Measurements from ENCODE around the gene PIP4K2A.
"Not testable (repeated sequence)": the region's sequence is repeated elsewhere in the genome, so short reads cannot be mapped to it uniquely, and the experiment has no call there.

PIP4K2A gene

DNA sequence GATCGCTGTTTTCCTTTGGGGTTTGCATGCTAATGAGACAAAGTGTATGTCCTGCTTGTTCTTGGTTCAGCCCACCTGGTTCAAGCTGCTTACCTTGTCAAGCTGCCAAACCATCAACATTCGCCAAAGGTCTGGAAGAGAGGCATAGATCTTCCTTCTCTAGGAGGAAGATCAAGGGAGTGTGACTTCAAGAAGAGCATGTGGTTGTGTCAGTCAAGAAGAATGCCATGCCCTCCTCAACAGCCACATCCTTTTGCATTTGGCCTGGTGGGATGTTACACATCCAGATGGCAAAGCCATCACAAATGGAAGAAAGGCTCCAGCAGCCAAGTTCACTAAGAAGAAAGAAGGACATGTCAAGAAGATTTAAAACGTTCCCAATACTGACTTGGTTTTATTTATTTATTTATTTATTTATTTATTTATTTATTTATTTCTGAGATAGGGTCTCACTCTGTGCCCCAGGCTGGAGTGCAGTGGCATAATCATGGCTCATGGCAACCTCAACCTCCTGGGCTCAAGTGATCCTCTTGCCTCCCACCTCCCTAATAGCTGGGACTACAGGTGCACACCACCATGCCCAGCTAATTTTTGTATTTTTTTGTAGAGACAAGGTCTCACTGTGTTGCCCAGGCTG, 5.1 kb upstream of the PIP4K2A start:
- no peak for DNase-seq (ENCODE audit: low read depth)

- not testable (repeated sequence) for DNase-seq (ENCODE audit: low read depth)
These were observed 4.3 kb upstream of the PIP4K2A start for GRCh38 chr10:22718659-22719058.

- no peak for DNase-seq (ENCODE audit: low read depth)
These were observed 3.4 kb upstream of the PIP4K2A start for GRCh38 chr10:22717728-22718127.

GRCh38 chr10:22716943-22717342, 2.6 kb upstream of the PIP4K2A start:
- DNase-seq (ENCODE audit: low read depth) = no peak

DNA sequence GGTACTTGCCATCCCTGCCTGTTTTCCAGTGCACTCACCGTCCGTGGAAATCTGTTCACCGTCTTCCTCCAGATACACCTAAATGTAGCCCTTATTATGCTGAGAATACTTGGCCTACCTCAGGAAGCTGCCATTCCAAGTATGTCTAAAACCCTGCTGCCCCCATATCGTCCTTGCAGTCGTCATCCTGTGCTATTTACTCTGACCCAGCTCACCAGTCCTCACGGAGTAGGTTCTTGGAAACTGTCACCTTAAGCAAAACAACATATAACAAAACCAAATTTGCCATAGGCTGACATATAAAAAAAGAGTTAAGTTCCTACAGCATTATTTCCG, 880 bp upstream of the PIP4K2A start:
- DNase-seq (ENCODE audit: low read depth) = no peak

- DNase-seq (ENCODE audit: low read depth) = no peak
These were observed 412 bp downstream of the PIP4K2A start for GRCh38 chr10:22713853-22714478.

- no peak for DNase-seq (ENCODE audit: low read depth)
These were observed 1.2 kb downstream of the PIP4K2A start for GRCh38 chr10:22712956-22713852.

GRCh38 chr10:22712211-22712955, 2.0 kb downstream of the PIP4K2A start:
- no peak for DNase-seq (ENCODE audit: low read depth)

DNA sequence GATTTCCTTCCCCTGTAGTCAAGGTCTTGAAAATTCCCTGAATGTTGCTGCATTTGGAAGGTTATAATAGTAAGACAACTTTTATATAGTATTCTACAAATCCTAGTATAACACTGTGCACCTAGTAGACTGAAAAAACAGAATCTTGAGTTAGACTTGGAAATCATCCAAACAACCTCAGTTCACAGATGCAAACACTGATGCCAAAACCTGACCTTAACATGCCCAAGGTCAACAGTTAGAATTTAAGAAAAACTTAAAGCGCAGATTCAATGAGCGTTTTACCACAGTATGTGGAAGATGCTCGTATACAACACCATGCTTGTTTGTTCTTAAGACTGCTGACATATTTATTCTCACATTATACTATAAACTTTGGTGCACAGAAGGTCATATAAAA, 3.0 kb downstream of the PIP4K2A start:
- no peak for DNase-seq (ENCODE audit: low read depth)

DNA sequence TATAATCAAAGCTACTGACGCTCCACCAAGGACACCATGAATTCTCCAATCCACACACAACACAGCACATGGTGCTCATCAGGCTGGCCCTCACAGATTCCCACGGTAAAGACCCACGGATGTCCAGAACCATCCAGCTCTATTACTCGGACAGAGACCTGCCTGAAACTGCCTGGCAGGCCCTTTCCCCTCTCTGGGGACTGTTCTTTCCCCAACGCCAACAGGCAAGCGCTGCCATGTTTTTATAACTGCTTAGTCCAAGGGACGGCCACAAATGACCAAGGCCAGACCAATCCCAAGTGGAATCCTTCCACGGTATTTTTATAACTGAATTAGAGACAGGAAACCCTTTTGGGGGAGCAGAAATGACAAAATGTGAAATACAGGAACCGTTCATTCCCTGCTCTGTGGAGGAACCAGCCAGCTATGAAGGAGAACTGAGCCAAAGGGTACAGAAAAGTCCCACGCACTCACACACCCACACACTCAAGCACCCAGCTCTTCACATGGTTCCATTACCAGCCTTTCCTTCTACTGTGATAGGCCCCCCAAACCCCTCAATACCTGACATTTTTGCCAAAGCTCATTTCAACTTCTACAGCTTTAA, 4.1 kb downstream of the PIP4K2A start:
- no peak for DNase-seq (ENCODE audit: low read depth)

DNA sequence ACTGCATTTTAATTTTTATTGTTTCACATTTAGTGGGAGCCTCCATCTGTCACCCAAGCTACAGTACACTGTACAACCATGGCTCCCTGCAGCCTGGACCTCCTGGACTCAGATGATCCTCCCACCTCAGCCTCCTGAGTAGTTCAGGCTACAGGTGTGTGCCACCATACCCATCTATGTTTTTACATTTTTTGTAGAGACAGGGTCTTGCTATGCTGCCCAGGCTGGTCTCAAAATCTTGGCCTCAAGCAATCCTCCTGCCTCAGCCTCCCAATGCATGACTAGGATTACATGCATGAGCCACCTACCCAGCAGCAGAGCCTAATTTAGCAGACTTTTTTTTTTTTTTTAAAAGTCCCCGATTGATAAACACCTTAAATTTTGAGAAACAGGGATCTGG, 5.6 kb downstream of the PIP4K2A start:
- no peak for DNase-seq (ENCODE audit: low read depth)

DNA sequence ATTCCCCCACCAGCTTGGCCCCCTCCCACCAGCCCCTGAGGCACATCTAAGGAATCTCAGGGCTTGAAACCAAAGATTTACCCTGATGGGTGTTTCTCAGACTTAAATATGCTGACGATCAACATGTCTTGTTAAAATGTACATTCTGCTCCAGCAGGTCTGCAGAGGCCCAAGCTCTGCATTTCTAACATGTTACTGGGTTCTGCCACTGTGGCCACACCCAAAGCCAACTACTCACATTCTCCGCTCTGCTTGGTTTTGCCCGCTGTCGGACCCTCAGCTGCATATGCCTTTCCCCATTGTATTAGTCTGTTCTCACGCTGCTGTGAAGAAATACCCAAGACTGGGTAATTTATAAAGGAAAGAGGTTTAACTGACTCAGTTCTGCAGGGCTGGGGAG, 8.9 kb downstream of the PIP4K2A start:
- DNase-seq (ENCODE audit: low read depth) = no peak

- no peak for DNase-seq (ENCODE audit: low read depth)
These were observed 9.4 kb downstream of the PIP4K2A start for GRCh38 chr10:22704942-22705341.

- no peak for DNase-seq (ENCODE audit: low read depth)
These were observed 9.9 kb downstream of the PIP4K2A start for GRCh38 chr10:22704471-22704911.

DNA sequence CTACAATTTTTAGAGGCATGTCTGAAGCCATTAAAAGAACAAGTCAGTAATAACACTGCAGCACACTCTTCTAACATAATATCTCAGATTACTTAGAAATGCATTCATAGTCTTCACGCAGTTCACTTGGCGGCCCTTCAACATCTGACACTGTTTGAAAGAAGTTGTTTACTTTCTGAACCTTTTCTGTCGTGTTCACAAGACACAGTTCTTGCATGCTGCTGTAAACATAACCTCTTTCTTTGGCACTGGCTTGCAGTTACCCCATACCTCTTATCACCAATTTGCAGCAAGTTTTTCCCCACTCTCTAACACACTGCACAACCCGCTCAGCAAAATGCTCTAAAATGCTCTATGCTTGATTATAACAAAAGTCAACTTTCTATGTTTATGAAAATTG, 12.0 kb downstream of the PIP4K2A start:
- no peak for DNase-seq (ENCODE audit: low read depth)

GRCh38 chr10:22701132-22701826, 13.1 kb downstream of the PIP4K2A start:
- no peak for DNase-seq (ENCODE audit: low read depth)

DNA sequence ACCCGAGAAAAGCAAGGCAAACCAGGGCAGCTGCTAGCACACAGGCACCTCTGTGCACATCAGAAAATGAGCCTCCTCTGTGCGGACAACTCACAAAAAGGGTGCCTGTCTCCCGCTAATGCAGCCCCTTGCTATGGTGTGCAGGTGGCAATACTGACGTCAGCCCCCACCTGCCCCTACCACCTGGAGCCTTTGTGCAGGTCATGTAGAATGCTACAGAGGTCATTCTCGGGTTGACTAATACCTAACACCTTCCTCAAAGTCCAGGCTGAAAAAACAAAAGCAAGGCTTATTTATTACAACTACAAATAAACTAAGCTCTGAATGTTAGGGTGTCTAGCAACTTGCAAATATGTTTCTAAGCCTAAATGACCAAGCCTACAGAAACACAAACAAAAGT, 13.9 kb downstream of the PIP4K2A start:
- no peak for DNase-seq (ENCODE audit: low read depth)

DNA sequence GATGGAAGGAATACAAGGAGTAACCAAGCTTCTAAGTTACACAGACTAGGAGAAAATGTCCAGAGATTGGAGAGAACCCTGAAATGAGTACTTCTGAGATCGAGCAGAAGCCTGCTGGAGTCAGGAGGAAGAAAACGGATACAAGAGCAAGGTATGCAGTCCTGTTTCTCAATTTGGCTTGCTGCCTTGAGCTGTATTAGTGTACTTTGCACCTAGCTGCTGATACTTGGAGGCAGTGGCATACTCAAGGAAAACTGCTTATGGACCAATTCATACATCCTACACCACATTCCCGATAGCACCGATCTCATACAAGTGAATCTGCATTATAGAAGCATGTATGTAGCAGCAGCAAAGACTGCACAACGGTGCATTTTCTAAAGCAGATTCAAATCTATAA, 14.4 kb downstream of the PIP4K2A start:
- DNase-seq (ENCODE audit: low read depth) = no peak

GRCh38 chr10:22698941-22699440, 15.4 kb downstream of the PIP4K2A start:
- no peak for DNase-seq (ENCODE audit: low read depth)

- no peak for DNase-seq (ENCODE audit: low read depth)
These were observed 16.6 kb downstream of the PIP4K2A start for GRCh38 chr10:22697800-22698199.

DNA sequence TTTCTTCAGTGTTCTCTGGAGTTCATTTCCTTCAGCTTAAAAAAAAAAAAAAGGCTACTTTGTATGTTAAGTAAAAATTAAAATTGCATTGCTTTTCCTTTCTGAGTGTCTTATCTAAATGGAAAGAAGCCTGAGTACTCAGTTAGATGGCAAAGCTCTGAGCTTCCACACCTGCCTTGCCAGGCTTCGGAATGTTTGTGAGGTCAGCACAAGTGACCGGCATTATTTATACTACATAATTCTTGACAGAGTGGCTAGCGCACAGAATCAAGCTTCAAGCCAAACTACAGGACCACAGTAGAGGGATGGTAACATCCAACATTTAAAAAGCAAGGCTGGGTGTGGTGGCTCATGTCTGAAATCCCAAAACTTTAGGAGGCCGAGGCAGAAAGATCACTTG, 17.3 kb downstream of the PIP4K2A start:
- DNase-seq (ENCODE audit: low read depth) = no peak

Data from GM04504 (cell line).